HAP-1 (cell line): ENCODE data around the gene PSMG4.

Experiments
- DNase-seq, 2 experiments: peaks; one replicate each; pipeline ENCODE4 v3.0.0-alpha.2; 2016 to 2020; ENCODE audit warnings: low spot score in 2 of 2
- H3K27me3 ChIP-seq: fragments of 250-450 bp; sonication (Bioruptor Pico); 2 replicates; pipeline ENCODE4 v1.5.1; 2020; ENCODE audit warnings: low read depth, mild to moderate bottlenecking, moderate library complexity
- H3K36me3 ChIP-seq: fragments of 250-450 bp; sonication (Bioruptor Pico); replicated peaks from 2 replicates; pipeline ENCODE4 v1.5.1; 2020; ENCODE audit warnings: mild to moderate bottlenecking
- H3K4me1 ChIP-seq: fragments of 250-450 bp; sonication (Bioruptor Pico); 2 replicates; pipeline ENCODE4 v1.5.1; 2020; ENCODE audit warnings: mild to moderate bottlenecking
- H3K4me3 ChIP-seq: fragments of 250-450 bp; sonication (Bioruptor Pico); 2 replicates; pipeline ENCODE4 v1.5.1; 2020; ENCODE audit warnings: mild to moderate bottlenecking, moderate library complexity
- H3K9me3 ChIP-seq: fragments of 250-450 bp; sonication (Bioruptor Pico); 2 replicates; pipeline ENCODE4 v1.5.1; 2020; ENCODE audit warnings: mild to moderate bottlenecking, moderate library complexity
- in situ Hi-C: fragments of 300-500 bp; cut with MboI; formaldehyde crosslinking; loops from 3 replicates; pipeline ENCODE4 v1.14.3; 2020; ENCODE audit warnings: low sequenced_read_pairs, inconsistent platforms, mixed read lengths

The PSMG4 gene, protein sequence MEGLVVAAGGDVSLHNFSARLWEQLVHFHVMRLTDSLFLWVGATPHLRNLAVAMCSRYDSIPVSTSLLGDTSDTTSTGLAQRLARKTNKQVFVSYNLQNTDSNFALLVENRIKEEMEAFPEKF

DNA sequence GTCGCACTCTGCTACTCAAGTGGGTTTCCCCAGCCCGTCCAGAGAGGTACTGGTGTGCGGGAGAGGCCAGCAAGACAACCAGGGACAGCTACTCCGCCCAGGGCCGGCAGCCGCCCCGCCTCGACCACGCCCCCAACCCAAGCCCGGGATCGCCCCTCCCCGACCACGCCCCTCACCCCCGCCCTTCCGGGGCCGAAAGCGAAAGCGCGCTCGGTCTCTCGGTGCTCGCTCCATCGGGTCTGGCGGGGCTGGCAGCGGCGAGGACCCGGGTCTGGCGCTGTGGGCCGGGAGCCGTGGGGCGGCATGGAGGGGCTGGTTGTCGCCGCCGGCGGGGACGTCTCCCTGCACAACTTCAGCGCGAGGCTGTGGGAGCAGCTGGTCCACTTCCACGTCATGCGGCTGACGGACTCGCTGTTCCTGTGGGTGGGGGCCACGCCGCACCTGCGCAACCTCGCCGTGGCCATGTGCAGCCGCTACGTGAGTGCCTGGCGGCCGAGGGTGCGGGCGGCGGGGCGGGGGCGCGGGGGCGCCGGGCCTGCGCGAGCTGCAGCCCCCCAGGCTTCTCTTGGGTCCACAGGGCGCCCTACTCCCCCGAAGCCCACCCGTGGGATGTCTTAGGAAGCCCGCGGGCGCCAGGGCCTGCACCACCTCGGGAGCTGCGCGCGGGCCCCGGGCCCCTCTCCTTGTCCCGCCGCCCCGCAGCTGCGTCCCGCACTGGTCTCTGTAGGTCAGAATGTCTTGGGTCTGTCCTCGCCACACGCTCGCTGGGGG, at the start of gene PSMG4:
Gene PSMG4 (plus strand): TSS at position 228 of the 771 bp plus-strand sequence. CDS start 76 bp downstream, at position 304.
- DNase-seq, result peak; percentile 77 to 98
- in situ Hi-C loops, result no loop called here
- Histone ChIP-seq H3K27me3 (no peaks in the 10 kb centered on the region), H3K36me3 (peaks cover 11% of the 10 kb centered on the region), H3K4me3 (peak within 1 kb of the TSS; percentile 67), H3K4me1 (peaks cover 11% of the 10 kb centered on the region), H3K9me3 (no peaks in the 10 kb centered on the region)

DNA sequence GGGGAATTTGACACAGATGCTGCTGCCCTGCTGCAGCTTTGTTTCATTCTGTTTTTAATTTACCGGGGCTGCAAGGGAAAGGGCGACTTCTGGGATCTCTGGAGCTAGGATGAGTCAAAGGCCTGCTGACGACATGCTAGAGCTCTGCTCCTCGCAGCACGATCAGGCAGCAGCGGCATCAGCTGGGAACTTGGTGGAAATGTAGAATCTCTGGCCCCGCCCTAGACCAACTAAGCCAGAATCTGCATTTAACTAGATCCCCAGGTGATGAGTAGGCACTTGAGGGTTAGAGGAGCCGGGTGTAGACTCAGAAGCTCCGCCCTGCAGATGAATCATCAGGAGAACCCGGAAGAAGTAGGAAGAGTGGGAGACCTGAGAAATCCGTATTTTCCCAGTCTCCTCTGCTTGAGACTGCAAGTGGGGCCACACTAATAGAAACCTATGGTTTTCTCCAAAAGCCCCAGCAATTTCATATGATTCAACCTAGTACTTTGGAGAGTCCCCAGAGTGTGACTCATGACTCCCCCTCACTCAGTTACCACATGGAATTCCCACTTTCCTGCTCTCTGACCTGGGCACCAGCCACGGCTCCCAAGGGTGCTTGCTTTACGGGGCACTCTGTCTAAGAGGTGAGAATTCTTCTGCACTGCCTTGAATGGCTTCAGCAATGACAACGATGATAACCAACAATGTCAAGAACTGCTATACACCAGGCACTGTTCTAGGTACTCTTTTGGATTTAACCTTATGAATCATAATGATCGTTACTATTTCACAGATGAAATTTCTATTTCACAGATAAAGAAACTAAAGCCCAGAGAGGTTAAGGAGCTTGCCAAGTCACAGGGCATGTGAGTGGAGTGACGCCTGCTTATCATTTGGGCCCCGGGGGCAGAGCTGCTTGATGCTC, 49.4 kb upstream of the PSMG4 start:
- in situ Hi-C loops, result no loop called here
- Histone ChIP-seq H3K4me3 (no peak overlapping the region), H3K4me1 (peaks cover 6% of the 10 kb centered on the region), H3K27me3 (no peaks in the 10 kb centered on the region), H3K9me3 (no peaks in the 10 kb centered on the region), H3K36me3 (no peaks in the 10 kb centered on the region)
- peak; percentile 42 to 77 for DNase-seq

DNA sequence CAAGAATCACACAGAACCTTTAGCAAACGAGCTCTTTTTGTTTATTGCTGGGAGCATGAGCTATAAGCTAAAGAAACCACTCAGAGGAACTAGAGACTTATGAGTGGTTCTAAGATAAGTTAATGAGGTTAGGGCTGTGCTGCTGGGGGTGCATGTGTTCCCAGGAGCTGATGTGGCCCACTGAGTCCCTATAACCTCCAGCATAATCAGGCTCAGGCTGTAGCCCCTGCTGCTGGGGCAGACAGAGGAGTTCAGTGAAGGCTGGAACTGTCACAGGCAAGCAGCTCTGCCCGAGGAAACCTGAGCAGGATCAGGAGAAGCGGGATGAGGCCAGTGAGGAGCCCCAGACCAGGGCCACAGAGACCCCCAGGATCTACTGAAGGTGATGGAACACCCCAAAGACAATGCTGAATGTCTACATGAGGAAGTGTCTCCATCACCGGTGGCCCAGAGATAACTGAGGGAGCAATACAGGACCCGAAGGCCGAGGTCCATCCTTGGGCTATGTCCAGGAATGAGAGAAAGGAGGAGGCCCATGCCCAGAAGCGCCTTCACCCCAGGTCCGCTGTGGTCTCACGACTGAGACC, 48.6 kb upstream of the PSMG4 start:
- Histone ChIP-seq H3K36me3 (no peaks in the 10 kb centered on the region), H3K27me3 (no peaks in the 10 kb centered on the region), H3K4me1 (peaks cover 6% of the 10 kb centered on the region), H3K9me3 (no peaks in the 10 kb centered on the region), H3K4me3 (no peak overlapping the region)
- in situ Hi-C loops, result no loop called here
- DNase-seq, result no peak

DNA sequence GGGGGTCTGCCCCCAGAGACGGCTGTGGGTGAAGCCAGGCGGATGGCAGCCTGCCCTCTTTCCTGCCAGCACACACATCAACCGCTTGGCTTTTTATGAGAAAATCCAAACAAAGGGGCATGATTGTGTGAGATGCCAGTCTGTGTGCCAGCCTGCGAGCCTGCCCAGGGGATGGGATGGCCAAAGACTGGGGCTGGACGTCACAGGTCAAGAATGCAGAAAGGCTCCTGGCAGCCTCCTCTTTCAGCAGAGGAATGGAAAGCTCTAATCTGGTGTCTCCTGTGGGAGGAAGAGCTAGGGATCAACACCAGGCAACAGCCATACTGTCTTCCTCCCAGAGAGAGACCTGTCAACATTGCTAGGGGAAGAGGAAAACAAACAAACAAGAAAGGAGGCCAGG, 47.1 kb upstream of the PSMG4 start:
- DNase-seq, result no peak
- Histone ChIP-seq H3K9me3 (no peaks in the 10 kb centered on the region), H3K4me1 (peaks cover 3% of the 10 kb centered on the region; the same call in 1 of the 2 replicates), H3K27me3 (no peaks in the 10 kb centered on the region), H3K4me3 (no peak overlapping the region), H3K36me3 (no peaks in the 10 kb centered on the region)
- in situ Hi-C loops, result no loop called here

DNA sequence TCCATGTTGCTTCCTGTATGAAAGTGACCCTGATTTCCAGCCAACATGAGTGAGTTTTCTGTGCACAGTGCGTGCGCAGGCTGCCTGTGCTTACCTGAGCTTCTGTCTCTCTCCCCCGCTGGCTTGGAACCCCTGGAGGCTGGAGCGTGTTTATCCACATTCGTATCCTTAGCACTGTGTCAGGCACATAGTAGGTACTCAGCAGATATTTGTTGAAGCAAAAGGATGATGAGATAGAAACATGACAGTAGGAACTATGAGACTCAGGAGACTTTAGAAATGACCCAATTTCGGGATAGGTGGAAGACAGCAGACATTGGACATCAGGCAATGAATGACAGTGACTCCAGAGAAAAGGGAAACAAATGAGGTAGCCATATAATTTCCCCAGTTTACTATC, 46.5 kb upstream of the PSMG4 start:
- in situ Hi-C loops, result no loop called here
- peaks cover 3% of the 10 kb centered on the region; the same call in 1 of the 2 replicates for H3K4me1 ChIP-seq

DNA sequence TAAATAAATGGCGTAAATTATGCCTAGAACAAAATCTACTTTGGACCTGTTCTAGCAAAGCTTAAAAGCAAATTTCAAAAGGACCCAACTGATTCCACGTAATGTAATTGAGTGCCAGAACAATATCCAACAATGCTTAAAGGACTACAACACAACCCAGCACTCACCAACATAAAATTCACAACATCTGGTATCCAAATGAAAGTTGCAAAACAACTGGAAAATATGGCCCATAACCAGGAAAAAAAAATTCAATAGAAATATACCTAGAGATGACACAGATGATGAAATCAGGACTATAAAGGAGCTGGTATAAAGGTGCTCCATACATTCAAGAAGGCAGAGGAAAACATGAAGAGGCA, 45.4 kb upstream of the PSMG4 start:
- in situ Hi-C loops, result no loop called here
- no peak overlapping the region for H3K4me3 ChIP-seq
- DNase-seq, result no peak
- H3K4me1 ChIP-seq, result peaks cover 3% of the 10 kb centered on the region; the same call in 1 of the 2 replicates
- no peaks in the 10 kb centered on the region for H3K27me3 ChIP-seq
- H3K36me3 ChIP-seq, result no peaks in the 10 kb centered on the region
- H3K9me3 ChIP-seq, result no peaks in the 10 kb centered on the region

More for the DNA sequence above, 46.5 kb upstream of the PSMG4 start:
- Histone ChIP-seq H3K9me3 (no peaks in the 10 kb centered on the region), H3K4me3 (no peak overlapping the region), H3K36me3 (no peaks in the 10 kb centered on the region), H3K27me3 (no peaks in the 10 kb centered on the region)
- DNase-seq, result no peak

DNA sequence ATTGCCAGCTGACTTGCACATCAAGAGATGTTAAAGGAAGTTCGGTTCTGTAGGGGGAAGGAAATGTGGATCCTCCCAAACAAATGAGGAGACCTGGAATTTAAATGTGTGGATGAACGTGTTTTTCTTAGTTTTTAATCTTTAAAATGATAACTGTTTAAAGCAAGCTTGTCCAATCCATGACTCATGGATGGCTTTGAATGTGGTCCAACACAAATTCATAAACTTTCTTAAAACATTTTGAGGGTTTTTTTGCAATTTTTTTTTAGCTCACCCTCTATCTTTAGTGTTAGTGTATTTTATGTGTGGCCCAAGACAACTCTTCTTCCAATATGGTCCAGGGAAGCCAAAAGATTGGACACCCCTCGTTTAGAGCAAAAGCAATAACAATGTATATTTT, 43.8 kb upstream of the PSMG4 start:
- Histone ChIP-seq H3K9me3 (no peaks in the 10 kb centered on the region), H3K27me3 (peaks cover 4% of the 10 kb centered on the region; the same call in 1 of the 2 replicates), H3K4me3 (no peak overlapping the region), H3K36me3 (no peaks in the 10 kb centered on the region), H3K4me1 (no peaks in the 10 kb centered on the region)
- no peak for DNase-seq
- in situ Hi-C loops, result no loop called here

DNA sequence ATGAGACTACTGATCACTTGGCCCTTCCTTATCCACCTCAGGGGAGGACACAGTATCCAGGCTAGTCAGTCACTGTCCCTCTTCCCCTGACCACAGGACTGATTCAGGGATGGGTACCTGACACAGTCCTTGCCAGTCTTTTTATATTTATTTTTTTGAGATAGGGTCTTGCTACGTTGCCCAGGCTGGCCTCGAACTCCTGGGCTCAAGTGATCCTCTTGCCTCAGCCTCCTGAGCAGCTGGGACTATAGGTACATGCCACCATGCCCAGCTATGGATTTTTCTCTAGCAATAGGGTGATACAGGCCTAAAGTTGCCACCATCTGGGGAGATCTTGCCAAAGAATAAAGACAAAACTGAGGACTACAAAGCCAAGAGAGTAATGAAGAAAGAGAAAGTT, 41.5 kb upstream of the PSMG4 start:
- Histone ChIP-seq H3K36me3 (no peaks in the 10 kb centered on the region), H3K4me1 (peaks cover 3% of the 10 kb centered on the region; the same call in 1 of the 2 replicates), H3K27me3 (peaks cover 7% of the 10 kb centered on the region; the same call in 1 of the 2 replicates), H3K4me3 (no peak overlapping the region), H3K9me3 (no peaks in the 10 kb centered on the region)
- DNase-seq, result no peak
- in situ Hi-C loops, result no loop called here

DNA sequence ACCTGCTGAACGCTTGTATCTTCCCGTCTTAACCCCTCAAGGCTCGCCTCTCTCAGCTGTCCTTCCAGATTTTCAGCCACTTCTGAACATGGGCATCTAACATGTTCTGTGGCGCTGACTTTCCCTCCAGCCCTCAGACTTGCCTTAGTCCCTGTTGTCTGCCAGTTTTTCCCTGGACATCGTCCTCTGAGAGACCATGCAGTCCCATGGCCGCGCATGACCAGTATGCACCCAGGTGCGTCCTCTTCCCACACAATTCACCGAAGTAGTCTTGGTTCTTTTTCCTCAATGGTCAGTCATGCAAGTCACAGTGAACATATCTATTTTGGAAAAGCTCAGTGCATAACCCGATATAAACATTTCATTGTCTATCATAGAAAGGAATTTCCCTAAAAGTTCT, 40.5 kb upstream of the PSMG4 start:
- H3K27me3 ChIP-seq, result peaks cover 7% of the 10 kb centered on the region; the same call in 1 of the 2 replicates
- H3K36me3 ChIP-seq, result no peaks in the 10 kb centered on the region
- in situ Hi-C loops, result no loop called here
- no peak for DNase-seq
- peaks cover 3% of the 10 kb centered on the region; the same call in 1 of the 2 replicates for H3K4me1 ChIP-seq
- H3K9me3 ChIP-seq, result no peaks in the 10 kb centered on the region
- H3K4me3 ChIP-seq, result no peak overlapping the region

DNA sequence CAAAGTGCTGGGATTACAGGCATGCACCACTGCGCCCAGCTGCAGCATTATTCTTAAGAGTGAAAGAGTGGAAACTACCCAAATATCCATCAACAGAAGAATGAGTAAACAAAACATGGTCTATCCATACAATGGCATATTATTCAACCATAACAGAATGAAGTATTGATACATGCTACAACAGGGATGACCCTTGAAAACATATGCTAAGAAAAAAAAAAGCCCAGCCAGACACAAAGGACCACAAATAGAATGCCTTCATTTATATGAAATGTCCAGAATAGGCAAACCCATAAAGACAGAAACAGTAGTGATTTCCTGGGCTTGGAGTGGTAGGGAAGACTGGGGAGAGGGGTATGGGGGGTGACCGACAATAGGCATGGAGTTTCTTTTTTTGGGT, 38.4 kb upstream of the PSMG4 start:
- Histone ChIP-seq H3K4me3 (no peak overlapping the region), H3K9me3 (no peaks in the 10 kb centered on the region), H3K27me3 (peaks cover 7% of the 10 kb centered on the region; the same call in 1 of the 2 replicates), H3K4me1 (peaks cover 3% of the 10 kb centered on the region; the same call in 1 of the 2 replicates), H3K36me3 (peaks cover 7% of the 10 kb centered on the region)
- in situ Hi-C loops, result no loop called here
- no peak for DNase-seq

DNA sequence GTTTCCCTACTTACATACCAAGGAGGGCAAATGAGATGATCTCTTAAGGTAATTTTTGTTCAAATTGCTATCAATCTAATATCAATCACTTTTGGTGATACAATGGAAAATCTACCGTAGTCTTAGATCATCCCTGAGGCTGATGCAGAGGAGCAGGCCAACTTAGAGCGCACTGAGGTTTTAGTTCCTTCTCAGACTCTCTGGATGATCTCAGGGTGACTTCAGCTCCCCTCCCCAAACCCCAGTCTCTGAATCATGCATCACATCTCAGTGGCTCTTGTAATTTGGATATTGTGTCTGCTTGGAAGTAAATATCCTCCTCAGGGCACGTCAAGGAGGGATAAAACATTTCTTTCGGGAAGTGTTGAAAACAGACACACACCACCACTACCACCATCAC, 37.2 kb upstream of the PSMG4 start:
- in situ Hi-C loops, result no loop called here
- peaks cover 16% of the 10 kb centered on the region for H3K36me3 ChIP-seq
- DNase-seq, result no peak
- H3K27me3 ChIP-seq, result peaks cover 7% of the 10 kb centered on the region; the same call in 1 of the 2 replicates
- no peaks in the 10 kb centered on the region for H3K9me3 ChIP-seq
- no peak overlapping the region for H3K4me3 ChIP-seq
- H3K4me1 ChIP-seq, result peaks cover 12% of the 10 kb centered on the region

DNA sequence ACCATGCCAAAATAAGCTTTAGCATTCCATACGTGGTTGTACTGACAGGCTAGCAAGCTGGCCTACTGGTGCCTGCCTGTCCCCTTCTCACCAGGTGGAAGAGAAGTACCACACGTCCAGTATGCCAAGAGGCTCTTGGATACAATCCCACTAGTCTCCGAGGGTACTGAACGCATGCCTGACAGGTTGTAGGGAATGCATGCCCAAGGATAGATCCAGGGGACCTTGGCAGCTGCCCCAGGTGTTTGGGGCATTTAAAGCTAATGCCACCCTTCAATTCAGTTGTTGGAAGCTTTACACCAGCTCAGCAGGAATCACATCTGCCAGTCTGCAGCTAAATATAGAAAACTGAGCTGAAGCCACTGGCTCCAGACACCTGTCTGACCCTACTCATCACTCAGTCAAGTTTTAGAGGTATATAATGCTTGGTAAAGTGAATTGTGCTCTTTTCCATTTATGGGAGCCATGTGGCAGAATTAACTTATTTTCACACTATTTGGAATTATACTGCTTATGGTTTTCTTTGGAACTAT, 36.2 kb upstream of the PSMG4 start:
- in situ Hi-C loops, result no loop called here
- H3K27me3 ChIP-seq, result peaks cover 7% of the 10 kb centered on the region; the same call in 1 of the 2 replicates
- no peak for DNase-seq

DNA sequence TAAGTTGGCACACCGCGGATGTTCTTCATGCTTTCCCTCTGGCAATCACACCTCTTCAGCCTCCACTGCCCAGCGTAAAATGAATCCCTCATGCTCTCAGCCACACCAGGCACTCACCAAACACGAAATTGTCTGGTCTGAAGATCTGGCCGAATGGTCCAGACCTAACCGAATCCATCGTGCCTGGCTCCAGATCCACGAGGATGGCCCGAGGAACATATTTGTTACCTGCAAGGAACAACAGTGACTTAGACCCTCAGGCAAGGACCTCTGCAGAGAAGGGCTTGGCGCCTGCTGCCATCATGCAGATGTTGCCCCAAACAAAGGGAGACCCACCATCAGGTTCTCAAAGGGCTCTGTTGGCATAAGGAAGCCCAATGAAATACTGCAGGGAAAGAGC, 32.7 kb upstream of the PSMG4 start:
- H3K4me3 ChIP-seq, result peak overlapping the region; percentile 97
- H3K36me3 ChIP-seq, result peaks cover 20% of the 10 kb centered on the region
- no peak for DNase-seq
- in situ Hi-C loops, result no loop called here
- H3K4me1 ChIP-seq, result peaks cover 32% of the 10 kb centered on the region
- H3K9me3 ChIP-seq, result no peaks in the 10 kb centered on the region
- no peaks in the 10 kb centered on the region for H3K27me3 ChIP-seq

More for the DNA sequence above, 36.2 kb upstream of the PSMG4 start:
- H3K4me1 ChIP-seq, result peaks cover 12% of the 10 kb centered on the region
- H3K4me3 ChIP-seq, result no peak overlapping the region
- H3K36me3 ChIP-seq, result peaks cover 20% of the 10 kb centered on the region
- no peaks in the 10 kb centered on the region for H3K9me3 ChIP-seq
